ENCODE data around the gene RMRP.

The RMRP gene

DNA sequence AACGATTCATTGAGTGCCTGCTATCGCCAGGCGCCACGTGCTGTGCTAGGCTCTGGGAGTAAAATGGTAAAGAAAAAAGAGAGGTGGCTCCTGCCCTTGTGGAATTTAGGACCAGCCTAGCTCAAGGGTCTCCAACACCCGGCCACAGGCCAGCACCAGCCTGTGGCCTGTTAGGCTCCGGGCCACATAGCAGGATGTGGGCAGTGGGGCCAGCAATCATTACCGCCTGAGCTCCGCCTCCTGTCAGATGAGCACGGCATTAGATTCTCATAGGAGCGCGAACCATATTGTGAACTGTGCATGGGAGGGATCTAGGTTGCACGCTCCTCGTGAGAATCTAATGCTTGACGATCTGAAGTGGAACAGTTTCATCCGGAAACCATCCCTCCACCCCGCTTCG lies 1.5 kb downstream of the RMRP start:
- no peak overlapping the region for H3K4me3 ChIP-seq (ENCODE audit: low read depth, low read length)
- TF ChIP-seq CTCF (IDR thresholded peaks at IDR 0.05; ENCODE audit: low read depth, low read length) (no peak), POLR2A (IDR thresholded peaks at IDR 0.05; ENCODE audit: extremely low read depth, insufficient read length) (no peak), MYC (IDR thresholded peaks at IDR 0.05; ENCODE audit: low read depth, low read length) (no peak)
- TF ChIP-seq, protein P1, sequence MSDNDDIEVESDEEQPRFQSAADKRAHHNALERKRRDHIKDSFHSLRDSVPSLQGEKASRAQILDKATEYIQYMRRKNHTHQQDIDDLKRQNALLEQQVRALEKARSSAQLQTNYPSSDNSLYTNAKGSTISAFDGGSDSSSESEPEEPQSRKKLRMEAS (IDR thresholded peaks at IDR 0.05; ENCODE audit: low read depth, low read length) = no peak
- DNase-seq (ENCODE audit: low read depth) = peak; percentile 64

DNA sequence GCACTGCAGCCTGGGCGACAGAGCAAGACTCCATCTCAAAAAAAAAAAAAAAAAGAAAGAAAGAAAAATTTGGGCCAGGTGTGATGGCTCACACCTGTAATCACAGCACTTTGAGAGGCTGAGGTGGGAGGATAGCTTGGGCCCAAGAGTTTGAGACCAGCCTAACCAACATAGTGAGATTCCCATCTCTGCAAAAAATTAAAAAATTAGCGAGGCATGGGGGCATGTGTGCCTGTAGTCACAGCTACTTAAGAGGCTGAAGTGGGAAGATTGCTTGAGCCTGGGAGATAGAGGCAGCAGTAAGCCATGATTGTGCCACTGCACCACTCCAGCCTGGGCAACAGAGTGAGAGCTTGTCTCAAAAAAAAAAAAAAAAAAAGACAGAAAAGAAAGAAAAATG lies 4.2 kb downstream of the RMRP start:
- no peak overlapping the region for H3K4me3 ChIP-seq (ENCODE audit: low read depth, low read length)
- DNase-seq (ENCODE audit: low read depth) = no peak
- TF ChIP-seq MYC (IDR thresholded peaks at IDR 0.05; ENCODE audit: low read depth, low read length) (no peak), CTCF (IDR thresholded peaks at IDR 0.05; ENCODE audit: low read depth, low read length) (no peak), POLR2A (IDR thresholded peaks at IDR 0.05; ENCODE audit: extremely low read depth, insufficient read length) (no peak)
- TF ChIP-seq, protein P1 (IDR thresholded peaks at IDR 0.05; ENCODE audit: low read depth, low read length) = no peak

GRCh38 chr9:35652829-35653209 lies 5.0 kb downstream of the RMRP start:
- no peak for DNase-seq (ENCODE audit: low read depth)
- H3K4me3 ChIP-seq (ENCODE audit: low read depth, low read length) = no peak overlapping the region
- TF ChIP-seq MYC (IDR thresholded peaks at IDR 0.05; ENCODE audit: low read depth, low read length) (no peak), POLR2A (IDR thresholded peaks at IDR 0.05; ENCODE audit: extremely low read depth, insufficient read length) (no peak)
- TF ChIP-seq, protein P1 (IDR thresholded peaks at IDR 0.05; ENCODE audit: low read depth, low read length) = no peak

GRCh38 chr9:35651956-35652828 lies 5.6 kb downstream of the RMRP start:
- H3K4me3 ChIP-seq (ENCODE audit: low read depth, low read length) = no peak overlapping the region
- TF ChIP-seq MYC (IDR thresholded peaks at IDR 0.05; ENCODE audit: low read depth, low read length) (no peak), POLR2A (IDR thresholded peaks at IDR 0.05; ENCODE audit: extremely low read depth, insufficient read length) (no peak), CTCF (IDR thresholded peaks at IDR 0.05; ENCODE audit: low read depth, low read length) (no peak)
- TF ChIP-seq, protein P1 (IDR thresholded peaks at IDR 0.05; ENCODE audit: low read depth, low read length) = no peak
- DNase-seq (ENCODE audit: low read depth) = peak; percentile 81

- H3K4me3 ChIP-seq (ENCODE audit: low read depth, low read length) = peak within 1 kb of the TSS; percentile 17
- TF ChIP-seq MYC (IDR thresholded peaks at IDR 0.05; ENCODE audit: low read depth, low read length) (no peak), CTCF (IDR thresholded peaks at IDR 0.05; ENCODE audit: low read depth, low read length) (no peak), POLR2A (IDR thresholded peaks at IDR 0.05; ENCODE audit: extremely low read depth, insufficient read length) (no peak)
- TF ChIP-seq, protein P1 (IDR thresholded peaks at IDR 0.05; ENCODE audit: low read depth, low read length) = no peak
- peak; percentile 25 for DNase-seq (ENCODE audit: low read depth)
These were observed 7.3 kb downstream of the RMRP start, which contains the start of gene SIT1 for GRCh38 chr9:35650341-35651158. Gene SIT1, minus strand, starts transcription at chr9:35650931. Its CDS starts 78 bp downstream, at chr9:35650853.
